ENCODE results near the gene EVC2.

EVC2 gene

GRCh38 chr4:5742388-5742787 is 34.0 kb upstream of the EVC2 start:
- H3K4me3 ChIP-seq (replicated peaks; ENCODE audit: insufficient read depth, low read length) = no peak overlapping the region
- no peaks in the 10 kb centered on the region for H3K27me3 ChIP-seq (ENCODE audit: insufficient read depth, poor library complexity, severe bottlenecking)
- TF ChIP-seq POLR2AphosphoS5 (IDR thresholded peaks at IDR 0.05; ENCODE audit: low read depth) = no peak
- TF ChIP-seq, protein P1, sequence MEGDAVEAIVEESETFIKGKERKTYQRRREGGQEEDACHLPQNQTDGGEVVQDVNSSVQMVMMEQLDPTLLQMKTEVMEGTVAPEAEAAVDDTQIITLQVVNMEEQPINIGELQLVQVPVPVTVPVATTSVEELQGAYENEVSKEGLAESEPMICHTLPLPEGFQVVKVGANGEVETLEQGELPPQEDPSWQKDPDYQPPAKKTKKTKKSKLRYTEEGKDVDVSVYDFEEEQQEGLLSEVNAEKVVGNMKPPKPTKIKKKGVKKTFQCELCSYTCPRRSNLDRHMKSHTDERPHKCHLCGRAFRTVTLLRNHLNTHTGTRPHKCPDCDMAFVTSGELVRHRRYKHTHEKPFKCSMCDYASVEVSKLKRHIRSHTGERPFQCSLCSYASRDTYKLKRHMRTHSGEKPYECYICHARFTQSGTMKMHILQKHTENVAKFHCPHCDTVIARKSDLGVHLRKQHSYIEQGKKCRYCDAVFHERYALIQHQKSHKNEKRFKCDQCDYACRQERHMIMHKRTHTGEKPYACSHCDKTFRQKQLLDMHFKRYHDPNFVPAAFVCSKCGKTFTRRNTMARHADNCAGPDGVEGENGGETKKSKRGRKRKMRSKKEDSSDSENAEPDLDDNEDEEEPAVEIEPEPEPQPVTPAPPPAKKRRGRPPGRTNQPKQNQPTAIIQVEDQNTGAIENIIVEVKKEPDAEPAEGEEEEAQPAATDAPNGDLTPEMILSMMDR (IDR thresholded peaks at IDR 0.05; ENCODE audit: insufficient read depth, low read length) = no peak
- TF ChIP-seq, protein P2, sequence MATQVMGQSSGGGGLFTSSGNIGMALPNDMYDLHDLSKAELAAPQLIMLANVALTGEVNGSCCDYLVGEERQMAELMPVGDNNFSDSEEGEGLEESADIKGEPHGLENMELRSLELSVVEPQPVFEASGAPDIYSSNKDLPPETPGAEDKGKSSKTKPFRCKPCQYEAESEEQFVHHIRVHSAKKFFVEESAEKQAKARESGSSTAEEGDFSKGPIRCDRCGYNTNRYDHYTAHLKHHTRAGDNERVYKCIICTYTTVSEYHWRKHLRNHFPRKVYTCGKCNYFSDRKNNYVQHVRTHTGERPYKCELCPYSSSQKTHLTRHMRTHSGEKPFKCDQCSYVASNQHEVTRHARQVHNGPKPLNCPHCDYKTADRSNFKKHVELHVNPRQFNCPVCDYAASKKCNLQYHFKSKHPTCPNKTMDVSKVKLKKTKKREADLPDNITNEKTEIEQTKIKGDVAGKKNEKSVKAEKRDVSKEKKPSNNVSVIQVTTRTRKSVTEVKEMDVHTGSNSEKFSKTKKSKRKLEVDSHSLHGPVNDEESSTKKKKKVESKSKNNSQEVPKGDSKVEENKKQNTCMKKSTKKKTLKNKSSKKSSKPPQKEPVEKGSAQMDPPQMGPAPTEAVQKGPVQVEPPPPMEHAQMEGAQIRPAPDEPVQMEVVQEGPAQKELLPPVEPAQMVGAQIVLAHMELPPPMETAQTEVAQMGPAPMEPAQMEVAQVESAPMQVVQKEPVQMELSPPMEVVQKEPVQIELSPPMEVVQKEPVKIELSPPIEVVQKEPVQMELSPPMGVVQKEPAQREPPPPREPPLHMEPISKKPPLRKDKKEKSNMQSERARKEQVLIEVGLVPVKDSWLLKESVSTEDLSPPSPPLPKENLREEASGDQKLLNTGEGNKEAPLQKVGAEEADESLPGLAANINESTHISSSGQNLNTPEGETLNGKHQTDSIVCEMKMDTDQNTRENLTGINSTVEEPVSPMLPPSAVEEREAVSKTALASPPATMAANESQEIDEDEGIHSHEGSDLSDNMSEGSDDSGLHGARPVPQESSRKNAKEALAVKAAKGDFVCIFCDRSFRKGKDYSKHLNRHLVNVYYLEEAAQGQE (IDR thresholded peaks at IDR 0.05; ENCODE audit: insufficient replicate concordance, low read depth) = no peak
- TF ChIP-seq GABPA (IDR thresholded peaks at IDR 0.05; ENCODE audit: low read depth) = no peak
- no peak for TF ChIP-seq SPI1 (IDR thresholded peaks at IDR 0.05; ENCODE audit: borderline replicate concordance, low read depth)
- no peak for DNase-seq (ENCODE audit: low read depth in 1 of 2, low spot score in 1 of 2)
- H3K27ac ChIP-seq (replicated peaks) = no peak overlapping the region

DNA sequence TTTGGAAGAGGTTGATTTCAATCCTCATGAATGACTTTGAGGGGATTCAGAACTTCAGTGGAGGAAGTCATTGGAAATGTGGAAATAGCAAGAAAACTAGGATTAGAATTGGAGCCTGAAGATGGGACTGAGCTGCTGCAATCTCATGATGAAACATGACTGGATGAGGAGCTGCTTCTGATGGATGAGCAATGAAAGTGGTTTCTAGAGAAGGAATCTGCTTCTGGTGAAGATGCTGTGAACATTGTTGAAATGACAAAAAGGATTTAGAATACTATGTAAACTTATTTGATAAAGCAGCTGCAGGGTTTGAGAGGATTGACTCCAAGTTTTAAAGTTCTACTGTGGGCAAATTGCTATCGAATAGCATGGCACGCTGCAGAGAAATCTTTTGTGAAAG is 29.7 kb upstream of the EVC2 start:
- no peak for DNase-seq (ENCODE audit: low read depth in 1 of 2, low spot score in 1 of 2)
- H3K4me3 ChIP-seq (replicated peaks; ENCODE audit: insufficient read depth, low read length) = no peak overlapping the region

DNA sequence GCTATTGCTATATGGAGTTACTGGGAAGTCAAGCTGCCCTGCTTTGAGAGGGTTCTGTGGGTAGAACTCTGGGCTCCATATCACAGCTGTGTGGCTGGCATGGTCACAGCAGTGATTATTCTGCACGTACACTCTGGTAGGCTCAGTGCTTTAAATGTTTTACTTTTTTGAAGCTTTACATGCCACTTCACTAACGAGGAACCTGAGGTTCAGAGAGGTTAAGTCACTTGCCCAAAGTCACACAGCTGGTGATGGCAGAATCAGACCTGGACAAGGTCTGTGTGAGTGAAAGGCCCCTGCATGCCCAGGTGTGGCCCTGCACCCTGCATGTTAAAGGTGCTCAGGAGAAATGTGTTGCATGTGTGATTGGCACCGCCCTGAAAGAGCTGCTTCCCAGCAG is 27.1 kb upstream of the EVC2 start:
- no peak for DNase-seq (ENCODE audit: low read depth in 1 of 2, low spot score in 1 of 2)
- TF ChIP-seq SPI1 (IDR thresholded peaks at IDR 0.05; ENCODE audit: borderline replicate concordance, low read depth) = no peak
- TF ChIP-seq, protein P1 (IDR thresholded peaks at IDR 0.05; ENCODE audit: insufficient read depth, low read length) = no peak
- TF ChIP-seq POLR2AphosphoS5 (IDR thresholded peaks at IDR 0.05; ENCODE audit: low read depth) = no peak
- no peak for TF ChIP-seq GABPA (IDR thresholded peaks at IDR 0.05; ENCODE audit: low read depth)
- TF ChIP-seq, protein P2 (IDR thresholded peaks at IDR 0.05; ENCODE audit: insufficient replicate concordance, low read depth) = no peak
- Histone ChIP-seq H3K4me3 (replicated peaks; ENCODE audit: insufficient read depth, low read length) (no peak overlapping the region), H3K27me3 (ENCODE audit: insufficient read depth, poor library complexity, severe bottlenecking) (no peaks in the 10 kb centered on the region), H3K27ac (replicated peaks) (no peak overlapping the region)

More for the DNA sequence above, 29.7 kb upstream of the EVC2 start:
- Histone ChIP-seq H3K27ac (replicated peaks) (no peak overlapping the region), H3K27me3 (ENCODE audit: insufficient read depth, poor library complexity, severe bottlenecking) (no peaks in the 10 kb centered on the region)
- TF ChIP-seq POLR2AphosphoS5 (IDR thresholded peaks at IDR 0.05; ENCODE audit: low read depth) (no peak), GABPA (IDR thresholded peaks at IDR 0.05; ENCODE audit: low read depth) (no peak), SPI1 (IDR thresholded peaks at IDR 0.05; ENCODE audit: borderline replicate concordance, low read depth) (no peak)
- TF ChIP-seq, protein P1 (IDR thresholded peaks at IDR 0.05; ENCODE audit: insufficient read depth, low read length) = no peak
- TF ChIP-seq, protein P2 (IDR thresholded peaks at IDR 0.05; ENCODE audit: insufficient replicate concordance, low read depth) = no peak

Data from HL-60 (cell line).